Liver (tissue), 3 donors: Measurements from ENCODE around the gene KNDC1.

ENCODE experiments used
- ATF3 ChIP-seq: IDR thresholded peaks from 2 replicates; pipeline ENCODE4 v1.6.1; 2016; ENCODE audit warnings: antibody characterized with exemption
- CTCF ChIP-seq: fragments of 150-350 bp; IDR thresholded peaks from 2 replicates; pipeline ENCODE4 v1.5.1; 2017; ENCODE audit warnings: improper control_type of control experiment, low read depth, low read length; ENCODE audit not compliant: missing input control
- EGR1 ChIP-seq, 2 donors: IDR thresholded peaks; 2 replicates each; pipeline ENCODE4 v1.6.1; 2016 to 2018; ENCODE audit warnings: antibody characterized with exemption in 2 of 2, low read depth in 2 of 2
- FOXA1 ChIP-seq: IDR thresholded peaks from 2 replicates; pipeline ENCODE4 v1.6.1; 2016; ENCODE audit warnings: antibody characterized with exemption
- GABPA ChIP-seq, 2 donors: IDR thresholded peaks in 1 of 2; conservative IDR thresholded peaks in 1 of 2; 2 replicates each; pipeline ENCODE4 v1.6.1; 2016; ENCODE audit warnings: antibody characterized with exemption in 2 of 2, mild to moderate bottlenecking in 1 of 2, moderate library complexity in 1 of 2
- JUND ChIP-seq, 2 donors: IDR thresholded peaks; 2 replicates each; pipeline ENCODE4 v1.6.1; 2016; ENCODE audit warnings: antibody characterized with exemption in 2 of 2
- MAX ChIP-seq: IDR thresholded peaks from 2 replicates; pipeline ENCODE4 v1.6.1; 2016; ENCODE audit warnings: antibody characterized with exemption
- RAD21 ChIP-seq, 2 donors: IDR thresholded peaks; 2 replicates each; pipeline ENCODE4 v1.6.1; 2016; ENCODE audit warnings: antibody characterized with exemption in 2 of 2, mild to moderate bottlenecking in 2 of 2
- SP1 ChIP-seq: IDR thresholded peaks from 2 replicates; pipeline ENCODE4 v1.6.1; 2018; ENCODE audit warnings: antibody characterized with exemption, mild to moderate bottlenecking
- TAF1 ChIP-seq: conservative IDR thresholded peaks from 2 replicates; pipeline ENCODE4 v1.6.1; 2016; ENCODE audit warnings: antibody characterized with exemption, mild to moderate bottlenecking
- YY1 ChIP-seq: IDR thresholded peaks from 2 replicates; pipeline ENCODE4 v1.6.1; 2016; ENCODE audit warnings: antibody characterized with exemption, mild to moderate bottlenecking
- ZBTB33 ChIP-seq: IDR thresholded peaks from 2 replicates; pipeline ENCODE4 v1.6.1; 2016; ENCODE audit warnings: antibody characterized with exemption
- donor health status: healthy.
- donor health status: healthy.

- TF ChIP-seq EGR1 (IDR thresholded peaks at IDR 0.05; ENCODE audit: low read depth in 2 of 2) (no peak), YY1 (no peak), CTCF (no peak), RAD21 (IDR thresholded peaks at IDR 0.05) (no peak), MAX (no peak), SP1 (no peak), TAF1 (no peak), FOXA1 (no peak), ATF3 (no peak), JUND (IDR thresholded peaks at IDR 0.05) (no peak), GABPA (IDR thresholded peaks at IDR 0.05 in 1 of 2, conservative IDR thresholded peaks at IDR 0.05 in 1 of 2) (no peak), ZBTB33 (no peak)
These were observed 41.3 kb downstream of the KNDC1 start for GRCh38 chr10:133201151-133201947.
